H1 (cell line): ENCODE data around the gene RAPGEF1.

Source experiments
- CHD2 ChIP-seq: IDR thresholded peaks from 2 replicates; pipeline ENCODE4 v1.6.1; 2012; ENCODE audit warnings: low read length, improper control_type of control experiment
- EP300 ChIP-seq, 2 experiments: IDR thresholded peaks; 1 replicate in 1 of 2; 2 replicates in 1 of 2; pipeline ENCODE4 v1.6.1; 2011 to 2012; ENCODE audit warnings: low read depth in 2 of 2, low read length in 2 of 2, mild to moderate bottlenecking in 2 of 2, borderline replicate concordance in 1 of 2, inconsistent platforms in 1 of 2, moderate library complexity in 1 of 2
- JUND ChIP-seq: IDR thresholded peaks from 2 replicates; pipeline ENCODE4 v1.6.1; 2011; ENCODE audit warnings: mild to moderate bottlenecking, improper control_type of control experiment, low read length
- RFX5 ChIP-seq: IDR thresholded peaks from 2 replicates; pipeline ENCODE4 v1.6.1; 2011; ENCODE audit warnings: low read depth, low read length, improper control_type of control experiment, borderline replicate concordance
- SIX5 ChIP-seq: IDR thresholded peaks from 2 replicates; pipeline ENCODE4 v1.6.1; 2011; ENCODE audit warnings: mild to moderate bottlenecking, low read depth, low read length
- SUZ12 ChIP-seq: fragments of 200-600 bp; sonication (generic); IDR thresholded peaks from 2 replicates; pipeline ENCODE4 v1.6.1; 2012; ENCODE audit warnings: mild to moderate bottlenecking, inconsistent platforms, low read length, moderate library complexity, mixed read lengths
- TF ChIP-seq, protein P1 (sequence below), 3 experiments: IDR thresholded peaks; 1 replicate in 2 of 3; 2 replicates in 1 of 3; pipeline versions ENCODE4 v1.5.1 to v1.6.1; 2011; ENCODE audit warnings: low read length in 3 of 3, mild to moderate bottlenecking in 3 of 3, inconsistent platforms in 2 of 3, low read depth in 1 of 3, moderate library complexity in 1 of 3; ENCODE audit not compliant: insufficient read depth in 1 of 3; ENCODE audit errors: control extremely low read depth in 1 of 3

DNA sequence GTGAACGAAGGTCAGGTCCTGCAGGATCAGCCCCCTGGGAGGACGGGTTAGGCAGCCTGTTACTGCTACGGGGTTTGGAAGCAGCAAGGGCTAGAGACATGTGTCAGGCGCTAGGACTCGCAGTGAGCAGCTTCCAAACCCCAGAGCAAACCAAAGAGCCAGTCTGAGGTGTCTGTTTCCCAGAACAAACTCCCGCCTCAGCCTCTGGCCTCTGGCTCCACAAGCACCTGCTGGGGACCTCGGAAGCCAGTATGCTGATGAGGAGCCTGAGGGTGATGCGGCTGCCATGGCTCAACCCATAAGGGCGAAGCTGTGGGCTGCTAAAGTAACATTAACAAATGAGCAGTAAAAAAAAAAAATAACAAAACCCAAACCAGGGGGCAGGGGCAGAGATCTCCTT is 159.5 kb downstream of the RAPGEF1 start:
- TF ChIP-seq SIX5 (no peak), CHD2 (no peak), EP300 (IDR thresholded peaks at IDR 0.05; ENCODE audit: borderline replicate concordance in 1 of 2, low read depth in 2 of 2, low read length in 2 of 2) (no peak), RFX5 (no peak), JUND (no peak), SUZ12 (no peak)
- TF ChIP-seq, protein P1, sequence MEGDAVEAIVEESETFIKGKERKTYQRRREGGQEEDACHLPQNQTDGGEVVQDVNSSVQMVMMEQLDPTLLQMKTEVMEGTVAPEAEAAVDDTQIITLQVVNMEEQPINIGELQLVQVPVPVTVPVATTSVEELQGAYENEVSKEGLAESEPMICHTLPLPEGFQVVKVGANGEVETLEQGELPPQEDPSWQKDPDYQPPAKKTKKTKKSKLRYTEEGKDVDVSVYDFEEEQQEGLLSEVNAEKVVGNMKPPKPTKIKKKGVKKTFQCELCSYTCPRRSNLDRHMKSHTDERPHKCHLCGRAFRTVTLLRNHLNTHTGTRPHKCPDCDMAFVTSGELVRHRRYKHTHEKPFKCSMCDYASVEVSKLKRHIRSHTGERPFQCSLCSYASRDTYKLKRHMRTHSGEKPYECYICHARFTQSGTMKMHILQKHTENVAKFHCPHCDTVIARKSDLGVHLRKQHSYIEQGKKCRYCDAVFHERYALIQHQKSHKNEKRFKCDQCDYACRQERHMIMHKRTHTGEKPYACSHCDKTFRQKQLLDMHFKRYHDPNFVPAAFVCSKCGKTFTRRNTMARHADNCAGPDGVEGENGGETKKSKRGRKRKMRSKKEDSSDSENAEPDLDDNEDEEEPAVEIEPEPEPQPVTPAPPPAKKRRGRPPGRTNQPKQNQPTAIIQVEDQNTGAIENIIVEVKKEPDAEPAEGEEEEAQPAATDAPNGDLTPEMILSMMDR (IDR thresholded peaks at IDR 0.05; ENCODE audit: control extremely low read depth in 1 of 3, insufficient read depth in 1 of 3, low read depth in 1 of 3, low read length in 3 of 3): no peak
